ENCODE measurements around the gene ALDH3A1. TPM values are rescaled to one million over a fixed set of nuclear protein-coding genes. Genes with fewer than 3 reads are reported as not detected.

ALDH3A1 gene
- total and polyA plus RNA-seq, 2 experiments from 2014 or later, result 0.17 to 0.21 TPM

GRCh38 chr17:19750835-19751234 lies 2.7 kb upstream of the ALDH3A1 start (continued):
- TF ChIP-seq ZNF462 (CRISPR knock-in tag; IDR thresholded peaks at IDR 0.05) (no peak), JUNB (IDR thresholded peaks at IDR 0.05; ENCODE audit: unreplicated experiment) (no peak)
- TF ChIP-seq, protein P1, sequence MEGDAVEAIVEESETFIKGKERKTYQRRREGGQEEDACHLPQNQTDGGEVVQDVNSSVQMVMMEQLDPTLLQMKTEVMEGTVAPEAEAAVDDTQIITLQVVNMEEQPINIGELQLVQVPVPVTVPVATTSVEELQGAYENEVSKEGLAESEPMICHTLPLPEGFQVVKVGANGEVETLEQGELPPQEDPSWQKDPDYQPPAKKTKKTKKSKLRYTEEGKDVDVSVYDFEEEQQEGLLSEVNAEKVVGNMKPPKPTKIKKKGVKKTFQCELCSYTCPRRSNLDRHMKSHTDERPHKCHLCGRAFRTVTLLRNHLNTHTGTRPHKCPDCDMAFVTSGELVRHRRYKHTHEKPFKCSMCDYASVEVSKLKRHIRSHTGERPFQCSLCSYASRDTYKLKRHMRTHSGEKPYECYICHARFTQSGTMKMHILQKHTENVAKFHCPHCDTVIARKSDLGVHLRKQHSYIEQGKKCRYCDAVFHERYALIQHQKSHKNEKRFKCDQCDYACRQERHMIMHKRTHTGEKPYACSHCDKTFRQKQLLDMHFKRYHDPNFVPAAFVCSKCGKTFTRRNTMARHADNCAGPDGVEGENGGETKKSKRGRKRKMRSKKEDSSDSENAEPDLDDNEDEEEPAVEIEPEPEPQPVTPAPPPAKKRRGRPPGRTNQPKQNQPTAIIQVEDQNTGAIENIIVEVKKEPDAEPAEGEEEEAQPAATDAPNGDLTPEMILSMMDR (conservative IDR thresholded peaks at IDR 0.05; ENCODE audit: low read depth in 2 of 2), result no peak

- H3K9me3 Mint-ChIP-seq, result no peaks in the 10 kb centered on the region
- H2AFZ ChIP-seq, result 0 out of 2 replicates have a peak overlapping the region, but pooled peaks have one; percentile 32
- H3K4me1 Mint-ChIP-seq, result peaks cover 18% of the 10 kb centered on the region
- no peak overlapping the region for H3K27ac ChIP-seq (ENCODE audit: low read depth)
- no peak overlapping the region for H3K4me3 Mint-ChIP-seq
- H3K36me3 Mint-ChIP-seq (ENCODE audit: low read depth), result no peaks in the 10 kb centered on the region
- no peaks in the 10 kb centered on the region for H4K20me1 ChIP-seq (replicated peaks; ENCODE audit: insufficient read depth)
- H3K36me3 ChIP-seq (ENCODE audit: insufficient read depth), result no peaks in the 10 kb centered on the region
- H3K27me3 Mint-ChIP-seq (ENCODE audit: insufficient read depth, low read depth, poor library complexity), result peaks cover 7% of the 10 kb centered on the region
- H3F3A ChIP-seq (replicated peaks; ENCODE audit: low read depth), result 0 out of 2 replicates have a peak, but pooled peaks cover 3% of the 10 kb centered on the region
- no peak overlapping the region for H3K27ac Mint-ChIP-seq
- DNase-seq (ENCODE audit: low spot score) (no peak), ATAC-seq (no peak)
- H3K79me2 ChIP-seq (replicated peaks; ENCODE audit: insufficient read depth), result no peaks in the 10 kb centered on the region
- H3K4me3 ChIP-seq, result no peak overlapping the region
- H3K4me2 ChIP-seq, result no peak overlapping the region
- H3K27me3 ChIP-seq (ENCODE audit: insufficient read depth), result peaks cover 5% of the 10 kb centered on the region; the same call in 1 of the 2 replicates
- H3K9me2 ChIP-seq (ENCODE audit: insufficient read depth), result no peaks in the 10 kb centered on the region
- H3K4me1 ChIP-seq (ENCODE audit: insufficient read depth), result peaks cover 6% of the 10 kb centered on the region; the same call in 1 of the 2 replicates
- TF ChIP-seq EZH2phosphoT487 (IDR thresholded peaks at IDR 0.05; ENCODE audit: unreplicated experiment) (no peak), CREB1 (CRISPR knock-in tag; IDR thresholded peaks at IDR 0.05; ENCODE audit: low read depth) (no peak), STAT1 (IDR thresholded peaks at IDR 0.05; ENCODE audit: unreplicated experiment) (no peak)
- TF ChIP-seq, protein P1 (conservative IDR thresholded peaks at IDR 0.05; ENCODE audit: low read depth in 2 of 2), result no peak
These were observed 2.0 kb upstream of the ALDH3A1 start for GRCh38 chr17:19750020-19750572.
